HG03520 (cell line): ENCODE data around the gene SKIDA1.

Experiments used
- ATAC-seq: cut with Tn5 transposase; IDR thresholded peaks from one replicate; pipeline ENCODE4 v1.9.1; 2021; ENCODE audit warnings: mild to moderate bottlenecking, moderate library complexity; ENCODE audit not compliant: unreplicated experiment

Gene SKIDA1

DNA sequence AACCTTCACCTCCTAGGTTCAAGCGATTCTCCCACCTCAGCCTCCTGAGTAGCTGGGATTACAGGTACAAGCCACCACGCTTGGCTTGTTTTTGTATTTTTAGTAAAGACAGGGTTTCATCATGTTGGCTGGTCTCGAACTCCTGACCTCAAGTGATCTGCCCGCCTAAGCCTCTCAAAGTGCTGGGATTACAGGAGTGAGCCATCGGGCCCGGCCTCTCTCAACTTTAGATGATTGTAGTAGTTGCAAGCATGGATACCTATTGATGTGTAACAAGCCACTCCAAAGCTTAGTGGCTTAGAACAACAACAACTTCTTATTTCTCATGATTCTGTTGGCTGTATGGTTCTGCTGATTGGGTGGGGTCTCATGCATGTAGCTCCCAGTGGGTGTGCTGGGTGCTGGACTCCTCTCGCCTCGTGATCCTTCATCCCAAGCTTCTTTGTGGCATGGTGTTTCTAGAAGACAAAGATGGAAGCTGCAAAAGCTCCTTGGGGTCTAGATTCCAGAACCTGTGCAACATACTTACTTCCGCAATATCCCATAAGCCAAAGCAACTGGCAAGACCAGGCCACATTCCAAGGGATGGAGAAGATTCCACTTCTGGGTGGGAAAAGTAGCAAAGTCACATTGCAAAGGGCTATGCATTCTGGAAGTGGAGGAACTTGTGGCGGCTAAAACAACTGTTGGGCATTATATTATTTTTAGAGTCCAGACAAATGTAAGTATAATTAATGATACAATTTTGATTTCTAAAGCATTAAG, 37.9 kb downstream of the SKIDA1 start:
- ATAC-seq = no peak

GRCh38 chr10:21482821-21483220, 42.7 kb downstream of the SKIDA1 start:
- no peak for ATAC-seq

DNA sequence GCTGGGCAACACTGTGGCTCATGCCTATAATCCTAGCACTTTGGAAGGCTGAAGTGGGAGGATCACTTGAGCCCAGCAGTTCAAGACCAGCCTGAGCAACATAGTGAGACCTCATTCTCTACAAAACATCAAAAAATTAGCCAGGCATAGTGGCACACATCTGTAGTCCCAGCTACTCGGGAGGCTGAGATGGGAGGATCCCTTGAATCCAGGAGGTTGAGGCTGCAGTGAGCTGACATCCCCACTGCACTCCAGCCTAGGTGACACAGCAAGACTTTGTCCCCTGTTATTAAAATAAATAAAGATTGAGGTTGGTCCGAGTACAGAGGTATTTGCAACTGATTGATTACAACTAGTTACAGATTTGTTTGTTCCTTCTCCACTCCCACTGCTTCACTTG, 44.1 kb downstream of the SKIDA1 start:
- ATAC-seq = no peak

DNA sequence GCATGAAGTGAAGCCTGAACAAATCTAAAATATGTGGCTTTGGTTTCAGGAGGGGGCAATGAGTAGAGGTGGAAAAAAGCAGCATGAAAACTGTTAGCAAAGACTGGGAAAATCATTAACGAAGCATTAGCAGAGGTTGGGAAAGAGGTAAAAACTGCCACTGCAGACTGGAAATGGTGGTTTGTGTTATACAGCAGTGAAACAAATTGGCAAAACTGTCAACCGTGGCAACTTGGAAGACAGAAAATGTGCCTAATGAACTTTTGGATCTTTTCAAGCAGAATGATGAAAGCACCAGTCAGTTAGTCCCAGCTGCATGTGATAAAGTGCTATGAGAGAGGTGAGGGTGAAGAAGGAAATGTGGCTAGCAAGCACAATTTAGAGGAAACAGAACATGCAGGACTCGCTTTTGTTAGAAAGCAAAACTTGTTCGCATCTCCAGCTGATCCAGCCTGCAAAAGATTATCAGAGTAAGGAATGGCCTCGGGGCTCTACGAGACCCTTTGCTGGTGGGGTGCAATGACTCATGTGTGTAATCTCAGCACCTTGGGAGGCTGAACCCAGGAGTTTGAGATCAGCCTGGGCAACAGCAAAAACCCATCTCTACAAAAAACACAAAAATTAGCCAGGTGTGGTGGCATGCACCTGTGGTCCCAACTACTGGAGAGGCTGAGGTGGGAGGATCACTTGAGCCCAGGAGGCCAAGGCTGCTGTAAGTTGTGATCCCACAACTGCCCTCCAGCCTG, 45.7 kb downstream of the SKIDA1 start:
- ATAC-seq = no peak

DNA sequence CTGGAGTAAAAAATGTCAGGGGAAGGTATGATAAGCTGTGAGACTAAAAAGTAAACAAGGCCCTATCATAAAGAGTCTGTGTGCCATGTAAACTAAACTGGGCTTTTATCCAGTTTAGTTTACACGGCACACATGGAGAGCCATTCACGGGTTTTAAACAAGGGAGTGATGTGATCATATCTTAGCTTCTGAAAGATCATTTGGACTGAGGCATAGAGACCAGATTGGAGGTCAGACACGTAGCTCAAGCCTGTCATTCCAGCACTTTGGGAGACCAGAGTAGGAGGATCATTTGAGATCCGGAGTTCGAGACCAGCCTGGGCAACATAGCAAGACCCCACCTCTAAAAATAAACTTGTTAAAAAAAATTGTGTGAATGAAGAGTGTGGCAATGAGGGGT, 50.1 kb downstream of the SKIDA1 start:
- ATAC-seq = no peak

DNA sequence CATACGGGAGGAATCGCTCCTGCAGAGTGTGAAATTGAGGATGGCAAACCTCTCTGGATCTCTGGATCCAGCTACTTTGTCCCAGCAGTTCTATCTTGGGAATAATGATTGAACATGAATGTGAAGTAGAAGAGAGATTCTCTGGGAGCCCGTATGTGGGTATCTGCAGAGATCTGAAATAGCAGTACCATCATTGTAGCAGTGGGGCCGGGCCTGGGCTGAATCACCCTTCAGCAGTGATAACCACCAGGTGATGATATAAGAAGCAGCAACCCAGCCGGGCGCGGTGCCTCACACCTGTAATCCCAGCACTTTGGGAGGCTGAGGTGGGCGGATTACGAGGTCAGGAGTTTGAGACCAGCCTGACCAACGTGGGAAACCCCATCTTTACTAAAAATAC, 51.9 kb downstream of the SKIDA1 start:
- no peak for ATAC-seq

DNA sequence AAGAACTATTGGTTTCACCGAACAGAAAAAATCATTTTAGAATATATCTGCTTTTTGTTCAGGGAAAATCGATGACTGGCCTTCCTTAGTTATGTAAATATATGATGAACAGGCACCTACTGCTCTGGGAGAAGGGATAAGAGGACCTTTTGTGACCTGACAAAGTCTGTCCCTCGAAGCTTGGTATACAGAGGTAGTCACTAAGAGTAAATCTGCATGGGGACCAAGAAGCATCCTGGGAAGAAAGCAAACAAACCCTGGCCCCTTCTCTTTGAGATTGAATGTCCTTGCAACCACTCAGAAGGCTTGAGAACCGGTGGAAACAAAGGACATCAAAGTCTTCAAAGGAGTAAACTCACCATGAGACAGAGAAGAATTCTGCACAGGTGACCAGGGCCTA, 52.3 kb downstream of the SKIDA1 start:
- ATAC-seq = no peak

DNA sequence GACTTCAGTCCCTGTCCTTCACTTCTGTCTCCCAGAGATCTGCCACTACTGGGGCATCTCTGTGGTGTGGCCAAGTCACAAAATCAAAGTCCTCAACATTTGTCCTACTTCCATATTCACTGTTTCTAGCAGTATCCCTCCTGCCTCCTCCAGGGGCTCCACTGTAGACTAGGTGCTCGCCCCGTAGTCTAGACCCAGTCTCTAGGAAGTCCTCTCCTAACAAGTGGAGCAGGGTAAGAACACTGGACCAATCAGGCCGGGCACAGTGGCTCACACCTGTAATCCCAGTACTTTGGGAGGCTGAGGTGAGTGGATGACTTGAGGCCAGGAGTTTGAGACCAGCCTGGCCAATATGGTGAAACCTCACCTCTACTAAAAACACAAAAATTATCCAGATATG, 57.4 kb downstream of the SKIDA1 start:
- ATAC-seq = no peak

DNA sequence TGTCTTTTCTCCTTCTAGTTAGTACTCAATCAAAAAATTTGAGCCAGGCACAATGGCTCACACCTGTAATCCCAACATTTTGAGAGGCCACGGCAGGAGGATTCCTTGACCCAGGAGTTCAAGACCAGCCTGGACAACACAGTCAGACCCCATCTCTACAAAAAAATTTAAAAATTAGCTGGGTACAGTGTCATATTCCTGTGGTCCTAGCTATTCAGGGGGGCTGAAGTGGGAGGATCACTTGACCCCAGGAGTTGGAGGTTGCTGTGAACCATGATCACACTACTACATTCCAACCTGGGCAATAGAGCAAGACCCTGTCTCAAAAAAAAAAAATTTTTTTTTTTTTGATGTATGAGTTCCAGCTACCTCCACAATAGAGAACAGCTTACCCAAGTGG, 57.8 kb downstream of the SKIDA1 start:
- ATAC-seq = no peak

DNA sequence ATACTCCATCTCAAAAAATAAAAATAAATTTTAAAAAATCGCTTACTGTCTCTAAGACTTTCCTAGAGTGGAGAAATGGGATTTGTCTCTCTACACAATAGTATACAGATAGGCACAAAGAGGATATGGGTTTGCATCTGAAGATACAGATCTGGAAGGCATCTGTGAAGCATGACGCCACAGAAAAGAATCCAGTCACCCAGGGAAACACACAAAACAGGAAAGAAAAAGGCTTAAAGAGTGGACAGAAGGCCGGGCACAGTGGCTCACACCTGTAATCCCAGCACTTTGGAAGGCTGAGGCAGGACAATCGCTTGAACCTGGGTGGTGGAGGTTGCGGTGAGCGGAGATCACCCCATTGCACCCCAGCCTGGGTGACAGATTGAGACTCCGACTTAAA, 61.3 kb downstream of the SKIDA1 start:
- no peak for ATAC-seq
